ENCODE measurements around the gene FBXL7. TPM values are rescaled to one million over a fixed set of nuclear protein-coding genes. Genes with fewer than 3 reads are reported as not detected.

The FBXL7 gene
- total and polyA plus RNA-seq, 2 donors (not counting 1 experiment from before 2014, with no cell fraction given) = not detected

- ChIA-PET CTCF (no interaction called here), POLR2A (no interaction called here)
- Histone ChIP-seq H3K36me3 (replicated peaks in 1 of 2; ENCODE audit: control extremely low read depth in 1 of 2, control insufficient read depth in 1 of 2, extremely low read depth in 1 of 2, insufficient read depth in 2 of 2, low read length in 1 of 2) (no peaks in the 10 kb centered on the region), H3K27ac (ENCODE audit: low read length in 2 of 2) (no peak overlapping the region), H3K4me1 (ENCODE audit: control insufficient read depth in 2 of 2, insufficient read depth in 2 of 2, low read length in 2 of 2) (no peaks in the 10 kb centered on the region), H3K9ac (ENCODE audit: low read length) (no peak overlapping the region), H4K20me1 (ENCODE audit: control insufficient read depth, insufficient read depth, low read length, poor library complexity, severe bottlenecking) (no peaks in the 10 kb centered on the region), H2AFZ (ENCODE audit: insufficient read depth, low read depth, low read length, poor library complexity, severe bottlenecking) (no peak overlapping the region), H3K4me3 (ENCODE audit: control extremely low read depth in 1 of 5, extremely low read depth in 1 of 5, insufficient read depth in 1 of 5, low read depth in 2 of 5, low read length in 4 of 5) (no peak overlapping the region), H3K27me3 (replicated peaks in 1 of 4; ENCODE audit: control extremely low read depth in 1 of 4, control insufficient read depth in 3 of 4, insufficient read depth in 4 of 4, low read length in 3 of 4) (no peaks in the 10 kb centered on the region), H3K9me3 (ENCODE audit: control extremely low read depth in 1 of 3, control insufficient read depth in 2 of 3, insufficient read depth in 1 of 3, low read length in 2 of 3) (no peaks in the 10 kb centered on the region), H3K4me2 (replicated peaks; ENCODE audit: low read depth, low read length, poor library complexity, severe bottlenecking) (no peak overlapping the region), H3K79me2 (ENCODE audit: control insufficient read depth, insufficient read depth, low read length) (no peaks in the 10 kb centered on the region)
- TF ChIP-seq CTCF (IDR thresholded peaks at IDR 0.05) (no peak), EZH2 (IDR thresholded peaks at IDR 0.05; ENCODE audit: borderline replicate concordance, insufficient read depth, low read depth, low read length, poor library complexity, severe bottlenecking) (no peak)
- DNase-seq = no peak
- Mint-ChIP-seq H3K4me1 (no peaks in the 10 kb centered on the region), H3K27me3 (no peaks in the 10 kb centered on the region), H3K4me3 (no peak overlapping the region), H3K9me3 (ENCODE audit: insufficient read depth) (peaks cover 4% of the 10 kb centered on the region), H3K27ac (no peak overlapping the region)
- no CpG with 5 or more reads among the region's 3 CpGs for WGBS (ENCODE audit: insufficient coverage)
- no peak for ATAC-seq (ENCODE audit: low read depth)
- intact Hi-C loops (cut with micrococcal nuclease) = no loop called here
Observed at GRCh38 chr5:15682122-15682521, 182.1 kb downstream of the FBXL7 start.

GRCh38 chr5:15682566-15682965, 182.6 kb downstream of the FBXL7 start:
- Histone ChIP-seq H3K27ac (ENCODE audit: low read length in 2 of 2) (no peak overlapping the region), H2AFZ (ENCODE audit: insufficient read depth, low read depth, low read length, poor library complexity, severe bottlenecking) (no peak overlapping the region), H3K9me3 (ENCODE audit: control extremely low read depth in 1 of 3, control insufficient read depth in 2 of 3, insufficient read depth in 1 of 3, low read length in 2 of 3) (no peaks in the 10 kb centered on the region), H3K4me2 (replicated peaks; ENCODE audit: low read depth, low read length, poor library complexity, severe bottlenecking) (no peak overlapping the region), H3K27me3 (replicated peaks in 1 of 4; ENCODE audit: control extremely low read depth in 1 of 4, control insufficient read depth in 3 of 4, insufficient read depth in 4 of 4, low read length in 3 of 4) (no peaks in the 10 kb centered on the region), H3K9ac (ENCODE audit: low read length) (no peak overlapping the region), H3K36me3 (replicated peaks in 1 of 2; ENCODE audit: control extremely low read depth in 1 of 2, control insufficient read depth in 1 of 2, extremely low read depth in 1 of 2, insufficient read depth in 2 of 2, low read length in 1 of 2) (no peaks in the 10 kb centered on the region), H3K4me3 (ENCODE audit: control extremely low read depth in 1 of 5, extremely low read depth in 1 of 5, insufficient read depth in 1 of 5, low read depth in 2 of 5, low read length in 4 of 5) (no peak overlapping the region), H3K4me1 (ENCODE audit: control insufficient read depth in 2 of 2, insufficient read depth in 2 of 2, low read length in 2 of 2) (no peaks in the 10 kb centered on the region), H3K79me2 (ENCODE audit: control insufficient read depth, insufficient read depth, low read length) (no peaks in the 10 kb centered on the region), H4K20me1 (ENCODE audit: control insufficient read depth, insufficient read depth, low read length, poor library complexity, severe bottlenecking) (no peaks in the 10 kb centered on the region)
- ATAC-seq (ENCODE audit: low read depth) (no peak), DNase-seq (no peak)
- TF ChIP-seq CTCF (IDR thresholded peaks at IDR 0.05) (no peak), EZH2 (IDR thresholded peaks at IDR 0.05; ENCODE audit: borderline replicate concordance, insufficient read depth, low read depth, low read length, poor library complexity, severe bottlenecking) (no peak)
- H3K9me3 Mint-ChIP-seq (ENCODE audit: insufficient read depth) = peaks cover 4% of the 10 kb centered on the region
- H3K27me3 Mint-ChIP-seq = no peaks in the 10 kb centered on the region
- CTCF ChIA-PET = no interaction called here
- no CpG with 5 or more reads among the region's 1 CpG for WGBS (ENCODE audit: insufficient coverage)
- no peaks in the 10 kb centered on the region for H3K4me1 Mint-ChIP-seq
- H3K27ac Mint-ChIP-seq = no peak overlapping the region
- intact Hi-C loops (cut with micrococcal nuclease) = no loop called here
- POLR2A ChIA-PET = no interaction called here
- no peak overlapping the region for H3K4me3 Mint-ChIP-seq

Measured in B cell (primary cell).